ENCODE measurements around the gene STARD7. TPM values are rescaled to one million over a fixed set of nuclear protein-coding genes. Genes with fewer than 3 reads are reported as not detected.

STARD7 gene
- total RNA-seq, 1 donor from 2014 or later, result 158 TPM

DNA sequence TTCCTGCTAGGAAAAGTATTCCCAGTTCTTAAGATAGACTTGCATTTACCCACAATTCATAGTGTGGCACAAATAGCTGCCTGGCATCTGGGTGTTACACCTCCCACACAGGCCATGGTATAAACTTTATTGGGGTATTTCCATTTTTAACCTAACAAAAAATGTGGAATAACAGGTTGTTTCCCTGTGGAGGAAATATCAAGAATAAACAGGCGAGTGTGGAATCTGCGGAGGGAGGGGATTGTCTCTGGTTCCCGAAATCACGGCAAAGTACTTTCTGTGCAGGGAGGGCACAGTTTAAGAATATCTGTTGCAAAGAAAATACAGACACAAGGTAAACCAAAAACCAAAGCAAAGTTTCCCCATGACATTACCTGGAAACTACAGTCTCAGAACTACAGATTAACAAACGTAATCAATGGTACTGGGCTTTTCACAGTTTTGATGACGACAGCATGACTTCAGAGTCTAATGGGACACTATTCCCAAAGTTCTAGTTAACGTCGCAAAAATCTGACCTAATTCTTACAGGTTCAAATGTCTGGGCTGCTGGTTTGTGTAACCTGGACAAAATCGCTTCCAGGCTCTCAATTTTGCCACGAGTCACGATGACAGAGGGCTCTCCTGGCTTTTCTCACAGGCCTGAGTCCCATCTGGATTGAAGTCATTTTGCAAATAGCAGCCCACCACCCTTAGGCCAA lies 1.4 kb downstream of the STARD7 start:
- no peaks in the 10 kb centered on the region for H3K27me3 Mint-ChIP-seq
- intact Hi-C loops (cut with micrococcal nuclease), result no loop called here
- peaks cover 83% of the 10 kb centered on the region for H3K4me1 Mint-ChIP-seq
- H3K36me3 Mint-ChIP-seq (ENCODE audit: low read depth), result peaks cover 28% of the 10 kb centered on the region
- POLR2A ChIA-PET, result interaction anchor here (0.7 to 3.6 kb wide), 17 partner anchors 10 to 434 kb away, joined by 3 to 63 read pairs (median 11); partner anchors contain the start of genes ASTL, CIAO1, DUSP2 and SNRNP200
- H3K4me3 Mint-ChIP-seq, result peak overlapping the region; percentile 92
- no peak for DNase-seq
- peak overlapping the region; percentile 91 for H3K27ac Mint-ChIP-seq
- CTCF ChIA-PET, result interaction anchor here (1.0 to 1.7 kb wide), 4 partner anchors 26 to 69 kb away, joined by 3 to 10 read pairs (median 6); partner anchors contain the start of gene ASTL
- no peak for ATAC-seq (ENCODE audit: low read depth)
- TF ChIP-seq, protein P1, sequence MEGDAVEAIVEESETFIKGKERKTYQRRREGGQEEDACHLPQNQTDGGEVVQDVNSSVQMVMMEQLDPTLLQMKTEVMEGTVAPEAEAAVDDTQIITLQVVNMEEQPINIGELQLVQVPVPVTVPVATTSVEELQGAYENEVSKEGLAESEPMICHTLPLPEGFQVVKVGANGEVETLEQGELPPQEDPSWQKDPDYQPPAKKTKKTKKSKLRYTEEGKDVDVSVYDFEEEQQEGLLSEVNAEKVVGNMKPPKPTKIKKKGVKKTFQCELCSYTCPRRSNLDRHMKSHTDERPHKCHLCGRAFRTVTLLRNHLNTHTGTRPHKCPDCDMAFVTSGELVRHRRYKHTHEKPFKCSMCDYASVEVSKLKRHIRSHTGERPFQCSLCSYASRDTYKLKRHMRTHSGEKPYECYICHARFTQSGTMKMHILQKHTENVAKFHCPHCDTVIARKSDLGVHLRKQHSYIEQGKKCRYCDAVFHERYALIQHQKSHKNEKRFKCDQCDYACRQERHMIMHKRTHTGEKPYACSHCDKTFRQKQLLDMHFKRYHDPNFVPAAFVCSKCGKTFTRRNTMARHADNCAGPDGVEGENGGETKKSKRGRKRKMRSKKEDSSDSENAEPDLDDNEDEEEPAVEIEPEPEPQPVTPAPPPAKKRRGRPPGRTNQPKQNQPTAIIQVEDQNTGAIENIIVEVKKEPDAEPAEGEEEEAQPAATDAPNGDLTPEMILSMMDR (IDR thresholded peaks at IDR 0.05), result no peak
- no peaks in the 10 kb centered on the region for H3K9me3 Mint-ChIP-seq

DNA sequence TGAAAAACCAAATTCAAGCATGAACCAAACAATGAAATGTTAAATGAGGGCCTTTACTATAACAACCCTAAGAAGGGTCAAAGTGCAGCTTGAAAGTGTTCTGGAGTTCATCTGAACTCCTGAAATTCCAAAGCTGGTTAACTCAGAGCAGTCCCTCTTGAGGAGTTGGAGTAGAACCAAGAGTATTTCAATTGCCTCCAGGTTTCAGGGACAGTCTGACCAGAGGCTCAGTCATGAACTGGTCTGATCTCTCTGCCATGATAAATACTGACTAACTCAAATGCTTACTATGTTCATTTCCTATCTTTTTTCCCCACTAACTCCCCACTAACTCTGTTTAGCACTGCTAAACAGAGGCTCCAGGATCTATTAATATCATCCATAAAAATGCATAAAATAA lies 2.7 kb downstream of the STARD7 start:
- no peaks in the 10 kb centered on the region for H3K9me3 Mint-ChIP-seq
- no peaks in the 10 kb centered on the region for H3K27me3 Mint-ChIP-seq
- H3K4me3 Mint-ChIP-seq, result peak overlapping the region; percentile 71
- intact Hi-C loops (cut with micrococcal nuclease), result no loop called here
- ChIA-PET CTCF (interaction anchor here (1.0 to 3.0 kb wide), 5 partner anchors 17 to 67 kb away, joined by 3 to 12 read pairs (median 3); partner anchors contain the start of gene ASTL), POLR2A (interaction anchor here (0.5 to 1.5 kb wide), 7 partner anchors 19 to 67 kb away, joined by 3 to 4 read pairs (median 3); partner anchors contain the start of genes ASTL, CIAO1 and TMEM127)
- TF ChIP-seq, protein P1 (IDR thresholded peaks at IDR 0.05), result no peak
- ATAC-seq (ENCODE audit: low read depth), result no peak
- peaks cover 28% of the 10 kb centered on the region for H3K36me3 Mint-ChIP-seq (ENCODE audit: low read depth)
- H3K4me1 Mint-ChIP-seq, result peaks cover 80% of the 10 kb centered on the region
- peak overlapping the region; percentile 91 for H3K27ac Mint-ChIP-seq
- DNase-seq, result no peak

DNA sequence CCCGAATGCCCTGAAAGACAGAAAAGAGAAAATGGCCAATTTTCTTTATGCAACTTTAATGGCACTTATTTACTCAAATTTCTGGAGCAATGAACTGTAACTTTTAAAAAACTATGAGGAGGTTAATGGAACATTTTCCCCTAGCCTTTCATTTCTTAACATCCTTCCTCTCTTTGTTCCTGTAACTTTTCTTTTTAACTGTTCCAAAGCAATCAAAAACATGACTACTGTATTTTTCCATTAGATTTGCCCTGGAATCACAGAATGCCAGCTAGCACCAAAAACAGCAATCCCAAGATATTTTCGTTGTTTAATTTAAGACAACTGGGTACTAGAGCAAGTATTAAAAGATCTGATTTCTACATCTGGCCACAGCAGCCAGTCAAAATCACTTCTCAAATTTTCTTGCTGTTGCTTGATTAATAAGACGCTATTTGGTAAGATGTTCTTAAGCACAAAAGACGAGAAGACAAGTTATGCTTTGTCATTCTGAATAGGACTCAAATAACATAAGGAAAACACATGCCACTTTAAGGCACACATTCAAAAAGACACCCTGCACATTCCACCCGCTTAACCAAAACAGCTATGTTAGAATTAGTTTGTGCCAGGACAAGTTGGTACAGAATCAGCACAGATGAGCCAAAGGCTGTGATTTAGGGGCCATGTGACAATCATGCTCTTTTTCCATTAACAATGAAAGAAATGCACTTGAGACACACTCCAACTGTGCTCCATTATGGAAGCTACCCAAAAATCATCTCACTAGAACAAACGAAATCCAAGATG lies 3.6 kb downstream of the STARD7 start:
- Mint-ChIP-seq H3K36me3 (ENCODE audit: low read depth) (peaks cover 28% of the 10 kb centered on the region), H3K27me3 (no peaks in the 10 kb centered on the region), H3K4me3 (peak overlapping the region; percentile 68), H3K9me3 (no peaks in the 10 kb centered on the region), H3K4me1 (peaks cover 81% of the 10 kb centered on the region), H3K27ac (peak overlapping the region; percentile 81)
- intact Hi-C loops (cut with micrococcal nuclease), result no loop called here
- ATAC-seq (ENCODE audit: low read depth) (no peak), DNase-seq (no peak)
- TF ChIP-seq, protein P1 (IDR thresholded peaks at IDR 0.05), result no peak
- CTCF ChIA-PET, result interaction anchor here (1.0 to 3.0 kb wide), 6 partner anchors 16 to 66 kb away, joined by 3 to 12 read pairs (median 6); partner anchors contain the start of gene ASTL
- POLR2A ChIA-PET, result interaction anchor here (0.5 to 1.4 kb wide), 8 partner anchors 20 to 61 kb away, joined by 3 to 4 read pairs (median 3); partner anchors contain the start of genes CIAO1 and TMEM127

DNA sequence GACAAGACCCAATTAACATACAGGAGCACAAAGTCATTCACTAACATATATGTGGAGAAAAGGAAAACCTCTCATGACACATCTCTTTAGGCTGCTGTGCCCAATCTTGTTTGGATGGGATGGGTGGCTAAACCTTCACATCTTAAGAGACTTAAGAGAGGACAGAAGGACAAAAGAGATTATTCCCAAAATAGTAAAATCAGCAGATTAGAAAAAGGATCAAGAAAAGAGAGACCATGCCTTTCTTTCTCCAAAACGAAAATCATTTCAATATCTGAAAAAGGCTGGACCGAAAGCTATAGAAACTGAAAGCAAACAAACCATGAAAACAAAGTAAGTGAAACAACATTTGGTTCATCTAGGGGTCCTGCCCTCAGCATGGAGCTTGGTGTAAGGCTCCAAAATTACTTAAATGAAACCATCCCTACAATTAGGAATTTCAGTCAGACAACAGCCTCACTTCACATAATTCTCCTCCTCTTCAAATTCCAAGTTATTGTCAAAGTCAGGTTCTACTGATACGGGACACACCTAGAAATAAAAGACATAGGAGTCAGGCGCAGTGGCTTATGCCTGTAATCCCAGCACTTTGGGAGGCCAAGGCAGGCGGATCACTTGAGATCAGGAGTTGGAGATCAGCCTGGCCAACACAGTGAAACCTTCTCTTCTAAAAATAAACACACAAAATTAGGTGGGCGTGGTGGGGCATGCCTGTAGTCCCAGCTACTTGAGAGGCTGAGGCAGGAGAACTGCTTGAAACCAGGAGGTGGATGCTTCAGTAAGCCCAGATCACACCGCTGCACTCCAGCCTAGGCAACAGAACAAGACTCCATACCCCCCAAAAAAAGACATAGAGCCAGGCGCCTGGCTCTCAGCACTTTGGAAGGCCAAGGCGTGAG lies 5.2 kb downstream of the STARD7 start:
- TF ChIP-seq, protein P1 (IDR thresholded peaks at IDR 0.05), result no peak
- ATAC-seq (ENCODE audit: low read depth) (no peak), DNase-seq (no peak)
- CTCF ChIA-PET, result interaction anchor here (1.2 to 3.0 kb wide), 6 partner anchors 29 to 66 kb away, joined by 3 to 12 read pairs (median 8); partner anchors contain the start of gene ASTL
- peaks cover 35% of the 10 kb centered on the region for H3K36me3 Mint-ChIP-seq (ENCODE audit: low read depth)
- H3K4me1 Mint-ChIP-seq, result peaks cover 87% of the 10 kb centered on the region
- intact Hi-C loops (cut with micrococcal nuclease), result no loop called here
- H3K27ac Mint-ChIP-seq, result peak overlapping the region; percentile 74
- no peaks in the 10 kb centered on the region for H3K9me3 Mint-ChIP-seq
- peak overlapping the region; percentile 63 for H3K4me3 Mint-ChIP-seq
- POLR2A ChIA-PET, result interaction anchor here (0.6 to 3.3 kb wide), 4 partner anchors 31 to 62 kb away, joined by 3 to 10 read pairs (median 3); partner anchors contain the start of genes CIAO1 and TMEM127
- H3K27me3 Mint-ChIP-seq, result no peaks in the 10 kb centered on the region

Data from activated B cell treated with CpG ODN at 0.5 μM for 24 hours (primary cell).